ENCODE measurements around the gene ANKRD63. TPM values are rescaled to one million over a fixed set of nuclear protein-coding genes. Genes with fewer than 3 reads are reported as not detected.

The ANKRD63 gene
- polyA plus RNA-seq, 4 donors: 0.04 to 0.16 TPM; not detected in 2

- no peaks in the 10 kb centered on the region for H3K36me3 ChIP-seq (ENCODE audit: control insufficient read depth in 3 of 3, insufficient read depth in 2 of 3, low read depth in 1 of 3, low read length in 3 of 3)
- FAIRE-seq: no peak
- no peak overlapping the region for H3K27ac ChIP-seq (ENCODE audit: low read depth in 1 of 3, low read length in 2 of 3)
- no peaks in the 10 kb centered on the region for H3K9me3 ChIP-seq (ENCODE audit: control insufficient read depth in 2 of 2, insufficient read depth in 1 of 2, low read depth in 1 of 2, low read length in 1 of 2)
- H3K4me3 ChIP-seq (ENCODE audit: low read depth in 1 of 3, low read length in 3 of 3): no peak overlapping the region
- WGBS, 3 donors: 89 to 90% (median 90%) methylated on average over 14 of the region's 14 CpGs
- H3K4me1 ChIP-seq (ENCODE audit: control insufficient read depth in 3 of 3, insufficient read depth in 2 of 3, low read depth in 1 of 3, low read length in 2 of 3): peaks cover 0 to 32% (median 0%) of the 10 kb centered on the region in 3 donors
- no peak for DNase-seq
- peaks cover 0 to 17% (median 0%) of the 10 kb centered on the region in 3 donors for H3K27me3 ChIP-seq (ENCODE audit: control insufficient read depth in 3 of 3, insufficient read depth in 3 of 3, low read length in 3 of 3)
Measured at GRCh38 chr15:40241269-40242212, 41.3 kb downstream of the ANKRD63 start.

- Histone ChIP-seq H3K4me1 (ENCODE audit: control insufficient read depth in 3 of 3, insufficient read depth in 2 of 3, low read depth in 1 of 3, low read length in 2 of 3) (peaks cover 0 to 24% (median 0%) of the 10 kb centered on the region in 3 donors), H3K9me3 (ENCODE audit: control insufficient read depth in 2 of 2, insufficient read depth in 1 of 2, low read depth in 1 of 2, low read length in 1 of 2) (no peaks in the 10 kb centered on the region), H3K36me3 (ENCODE audit: control insufficient read depth in 3 of 3, insufficient read depth in 2 of 3, low read depth in 1 of 3, low read length in 3 of 3) (no peaks in the 10 kb centered on the region), H3K4me3 (ENCODE audit: low read depth in 1 of 3, low read length in 3 of 3) (no peak overlapping the region), H3K27me3 (ENCODE audit: control insufficient read depth in 3 of 3, insufficient read depth in 3 of 3, low read length in 3 of 3) (peaks cover 0 to 17% (median 0%) of the 10 kb centered on the region in 3 donors), H3K27ac (ENCODE audit: low read depth in 1 of 3, low read length in 2 of 3) (no peak overlapping the region)
- FAIRE-seq (no peak), DNase-seq (no peak)
- 88 to 95% (median 92%) methylated on average over 10 of the region's 10 CpGs for WGBS, 3 donors
Measured at GRCh38 chr15:40240619-40241221, 42.1 kb downstream of the ANKRD63 start.

GRCh38 chr15:40239693-40240618, 42.9 kb downstream of the ANKRD63 start:
- Histone ChIP-seq H3K4me1 (ENCODE audit: control insufficient read depth in 3 of 3, insufficient read depth in 2 of 3, low read depth in 1 of 3, low read length in 2 of 3) (peaks cover 0 to 16% (median 0%) of the 10 kb centered on the region in 3 donors), H3K9me3 (ENCODE audit: control insufficient read depth in 2 of 2, insufficient read depth in 1 of 2, low read depth in 1 of 2, low read length in 1 of 2) (no peaks in the 10 kb centered on the region), H3K27ac (ENCODE audit: low read depth in 1 of 3, low read length in 2 of 3) (no peak overlapping the region), H3K4me3 (ENCODE audit: low read depth in 1 of 3, low read length in 3 of 3) (peak overlapping the region in 1 of 3 donors; percentile 22), H3K36me3 (ENCODE audit: control insufficient read depth in 3 of 3, insufficient read depth in 2 of 3, low read depth in 1 of 3, low read length in 3 of 3) (no peaks in the 10 kb centered on the region), H3K27me3 (ENCODE audit: control insufficient read depth in 3 of 3, insufficient read depth in 3 of 3, low read length in 3 of 3) (peaks cover 0 to 17% (median 0%) of the 10 kb centered on the region in 3 donors)
- DNase-seq (no peak), FAIRE-seq (no peak)
- 75 to 86% (median 81%) methylated on average over 19 of the region's 19 CpGs for WGBS, 3 donors

- H3K27ac ChIP-seq (ENCODE audit: low read depth in 1 of 3, low read length in 2 of 3): no peak overlapping the region
- H3K36me3 ChIP-seq (ENCODE audit: control insufficient read depth in 3 of 3, insufficient read depth in 2 of 3, low read depth in 1 of 3, low read length in 3 of 3): no peaks in the 10 kb centered on the region
- DNase-seq: no peak
- peak overlapping the region in 2 of 3 donors; percentile 19 to 22 for H3K4me3 ChIP-seq (ENCODE audit: low read depth in 1 of 3, low read length in 3 of 3)
- H3K9me3 ChIP-seq (ENCODE audit: control insufficient read depth in 2 of 2, insufficient read depth in 1 of 2, low read depth in 1 of 2, low read length in 1 of 2): no peaks in the 10 kb centered on the region
- H3K27me3 ChIP-seq (ENCODE audit: control insufficient read depth in 3 of 3, insufficient read depth in 3 of 3, low read length in 3 of 3): peaks cover 0 to 17% (median 0%) of the 10 kb centered on the region in 3 donors
- H3K4me1 ChIP-seq (ENCODE audit: control insufficient read depth in 3 of 3, insufficient read depth in 2 of 3, low read depth in 1 of 3, low read length in 2 of 3): peaks cover 0 to 13% (median 0%) of the 10 kb centered on the region in 3 donors
- FAIRE-seq: no peak
- WGBS, 3 donors: 24 to 52% (median 44%) methylated on average over 5 of the region's 5 CpGs
Measured at GRCh38 chr15:40239404-40239692, 43.5 kb downstream of the ANKRD63 start.

GRCh38 chr15:40238532-40239403, 44.1 kb downstream of the ANKRD63 start, which contains the start of gene PAK6:
PAK6 (plus strand) TSS chr15:40239063; CDS start chr15:40264786, 25,723 bp downstream.
- no peak within 1 kb of the TSS for H3K27ac ChIP-seq (ENCODE audit: low read depth in 1 of 3, low read length in 2 of 3)

GRCh38 chr15:40235201-40235885, 47.5 kb downstream of the ANKRD63 start:
- no peaks in the 10 kb centered on the region for H3K36me3 ChIP-seq (ENCODE audit: control insufficient read depth in 3 of 3, insufficient read depth in 2 of 3, low read depth in 1 of 3, low read length in 3 of 3)
- H3K27ac ChIP-seq (ENCODE audit: low read depth in 1 of 3, low read length in 2 of 3): no peak overlapping the region
- H3K4me1 ChIP-seq (ENCODE audit: control insufficient read depth in 3 of 3, insufficient read depth in 2 of 3, low read depth in 1 of 3, low read length in 2 of 3): peaks cover 0 to 13% (median 0%) of the 10 kb centered on the region in 3 donors
- no peaks in the 10 kb centered on the region for H3K9me3 ChIP-seq (ENCODE audit: control insufficient read depth in 2 of 2, insufficient read depth in 1 of 2, low read depth in 1 of 2, low read length in 1 of 2)
- WGBS, 3 donors: 77 to 80% (median 77%) methylated on average over 4 of the region's 4 CpGs
- DNase-seq (no peak), FAIRE-seq (no peak)
- H3K27me3 ChIP-seq (ENCODE audit: control insufficient read depth in 3 of 3, insufficient read depth in 3 of 3, low read length in 3 of 3): peaks cover 0 to 17% (median 0%) of the 10 kb centered on the region in 3 donors
- H3K4me3 ChIP-seq (ENCODE audit: low read depth in 1 of 3, low read length in 3 of 3): no peak overlapping the region

More at GRCh38 chr15:40238532-40239403, 44.1 kb downstream of the ANKRD63 start, which contains the start of gene PAK6:
- H3K27me3 ChIP-seq (ENCODE audit: control insufficient read depth in 3 of 3, insufficient read depth in 3 of 3, low read length in 3 of 3): peaks cover 0 to 17% (median 0%) of the 10 kb centered on the region in 3 donors
- peak; percentile 41 to 62 for DNase-seq
- H3K4me1 ChIP-seq (ENCODE audit: control insufficient read depth in 3 of 3, insufficient read depth in 2 of 3, low read depth in 1 of 3, low read length in 2 of 3): peaks cover 0 to 13% (median 0%) of the 10 kb centered on the region in 3 donors
- H3K9me3 ChIP-seq (ENCODE audit: control insufficient read depth in 2 of 2, insufficient read depth in 1 of 2, low read depth in 1 of 2, low read length in 1 of 2): no peaks in the 10 kb centered on the region
- H3K36me3 ChIP-seq (ENCODE audit: control insufficient read depth in 3 of 3, insufficient read depth in 2 of 3, low read depth in 1 of 3, low read length in 3 of 3): no peaks in the 10 kb centered on the region
- WGBS, 3 donors: 6 to 7% (median 7%) methylated on average over 33 to 39 of the region's 39 CpGs
- no peak for FAIRE-seq
- H3K4me3 ChIP-seq (ENCODE audit: low read depth in 1 of 3, low read length in 3 of 3): peak within 1 kb of the TSS in 2 of 3 donors; percentile 19 to 22

GRCh38 chr15:40234783-40235182, 48.1 kb downstream of the ANKRD63 start:
- H3K36me3 ChIP-seq (ENCODE audit: control insufficient read depth in 3 of 3, insufficient read depth in 2 of 3, low read depth in 1 of 3, low read length in 3 of 3): no peaks in the 10 kb centered on the region
- H3K4me3 ChIP-seq (ENCODE audit: low read depth in 1 of 3, low read length in 3 of 3): no peak overlapping the region
- WGBS, 3 donors: 73 to 84% (median 81%) methylated on average over 4 of the region's 4 CpGs
- H3K9me3 ChIP-seq (ENCODE audit: control insufficient read depth in 2 of 2, insufficient read depth in 1 of 2, low read depth in 1 of 2, low read length in 1 of 2): no peaks in the 10 kb centered on the region
- peaks cover 0 to 13% (median 0%) of the 10 kb centered on the region in 3 donors for H3K4me1 ChIP-seq (ENCODE audit: control insufficient read depth in 3 of 3, insufficient read depth in 2 of 3, low read depth in 1 of 3, low read length in 2 of 3)
- H3K27me3 ChIP-seq (ENCODE audit: control insufficient read depth in 3 of 3, insufficient read depth in 3 of 3, low read length in 3 of 3): peaks cover 0 to 17% (median 0%) of the 10 kb centered on the region in 3 donors
- no peak overlapping the region for H3K27ac ChIP-seq (ENCODE audit: low read depth in 1 of 3, low read length in 2 of 3)
- no peak for FAIRE-seq
- DNase-seq: no peak
